Calu3 (cell line): ENCODE data around the gene ZYX. TPM values are rescaled to one million over a fixed set of nuclear protein-coding genes. Genes with fewer than 3 reads are reported as not detected.
"Not testable (repeated sequence)": the region's sequence is repeated elsewhere in the genome, so short reads cannot be mapped to it uniquely, and the experiment has no call there.

ENCODE experiments used
- BruUV-seq: library from RNA; stranded (reverse); fragments of 400-500 nt; replicated peaks from 2 replicates; lab custom pipeline; 2021; lab: Mats Ljungman, UMichigan
- CTCF ChIA-PET: fragments of 300-600 bp; sonication (Branson Sonifier 250); formaldehyde crosslinking; loops from one replicate; lab custom pipeline; 2022; ENCODE audit warnings: antibody characterized with exemption; lab: Charles Lee
- DNase-seq: peaks from one replicate; pipeline ENCODE4 v3.0.0; 2022
- H3K27ac Mint-ChIP-seq: one replicate; pipeline ENCODE4 v1.8.0; 2022; ENCODE audit warnings: mixed read lengths; ENCODE audit not compliant: unreplicated experiment
- H3K27me3 Mint-ChIP-seq: one replicate; pipeline ENCODE4 v1.8.0; 2022; ENCODE audit warnings: mixed read lengths; ENCODE audit not compliant: unreplicated experiment
- H3K36me3 Mint-ChIP-seq: one replicate; pipeline ENCODE4 v1.8.0; 2022; ENCODE audit warnings: mild to moderate bottlenecking, moderate library complexity, mixed read lengths; ENCODE audit not compliant: insufficient read depth, unreplicated experiment
- H3K4me1 Mint-ChIP-seq: one replicate; pipeline ENCODE4 v1.8.0; 2022; ENCODE audit warnings: mild to moderate bottlenecking, low read depth, mixed read lengths; ENCODE audit not compliant: unreplicated experiment
- H3K4me3 Mint-ChIP-seq: one replicate; pipeline ENCODE4 v1.8.0; 2022; ENCODE audit warnings: mild to moderate bottlenecking, low read depth, moderate library complexity, mixed read lengths; ENCODE audit not compliant: unreplicated experiment
- H3K9me3 Mint-ChIP-seq: one replicate; pipeline ENCODE4 v1.8.0; 2022; ENCODE audit warnings: low read depth, mixed read lengths; ENCODE audit not compliant: unreplicated experiment
- intact Hi-C: fragments of 100-400 bp; cut with micrococcal nuclease; formaldehyde crosslinking; loops from one replicate; pipeline ENCODE4 v1.10.0; 2022; ENCODE audit not compliant: unreplicated experiment
- total RNA-seq: library from RNA; stranded (reverse); gene quantifications from 2 replicates; pipeline ENCODE4 v1.2.3, GENCODE V29; 2022
- TF ChIP-seq, protein P1 (sequence below): fragments of 200-600 bp; IDR thresholded peaks from one replicate; pipeline ENCODE4 v1.8.0; 2022; ENCODE audit warnings: antibody characterized with exemption; ENCODE audit not compliant: unreplicated experiment

ZYX gene
- total RNA-seq, 1 experiment from 2014 or later = 114 TPM

DNA sequence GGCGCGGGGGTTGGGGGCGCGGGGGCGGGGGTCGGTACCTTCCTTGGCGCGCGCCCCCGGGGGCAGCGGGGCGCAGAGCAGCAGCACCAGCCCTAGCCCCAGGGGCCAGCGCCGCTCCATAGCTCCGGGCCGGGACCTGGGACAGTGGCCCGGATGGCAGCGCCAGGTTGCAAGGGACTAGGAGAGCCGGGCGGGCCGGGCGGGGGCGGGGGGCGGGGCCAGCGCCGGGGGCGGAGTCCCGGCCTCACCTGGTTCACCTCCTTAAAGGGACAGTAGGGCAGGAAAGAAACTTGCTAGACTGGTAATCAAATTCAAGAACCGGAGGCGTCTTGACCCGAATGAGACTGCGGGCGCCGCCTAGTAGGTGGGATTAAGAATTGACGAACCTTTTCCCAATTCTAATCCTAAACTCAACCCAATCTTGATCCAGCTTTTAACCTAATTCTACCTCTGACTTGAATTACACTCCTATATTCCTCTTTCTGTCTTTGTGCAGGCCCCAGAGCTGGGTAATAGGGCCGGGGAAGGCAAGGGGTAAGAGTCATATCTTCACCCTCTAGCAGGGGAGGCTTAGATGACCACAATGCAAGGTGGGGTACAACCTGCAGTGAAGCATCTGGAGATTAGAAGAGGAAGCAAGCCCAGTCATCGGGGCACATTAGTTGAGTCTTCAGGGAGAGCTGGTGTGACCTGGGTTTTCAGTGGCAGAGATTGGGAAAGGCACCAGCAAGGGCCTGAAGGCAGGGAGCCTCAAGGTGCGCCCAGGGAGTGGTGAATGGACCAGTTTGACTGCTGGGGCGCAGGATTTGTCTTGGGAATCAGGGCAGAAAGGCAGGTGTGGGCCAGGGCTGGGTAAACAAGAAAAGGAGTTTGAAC is 27.8 kb downstream of the ZYX start, which contains the start of gene EPHA1:
Gene EPHA1, minus strand, starts transcription at position 171 of the 876 bp plus-strand sequence. Its CDS starts 51 bp downstream, at position 120.
- peak; percentile 81 for DNase-seq
- Mint-ChIP-seq H3K36me3 (peaks cover 18% of the 10 kb centered on the region), H3K27me3 (no peaks in the 10 kb centered on the region), H3K27ac (peak within 1 kb of the TSS; percentile 81), H3K9me3 (no peaks in the 10 kb centered on the region), H3K4me3 (peak within 1 kb of the TSS; percentile 88), H3K4me1 (peaks cover 20% of the 10 kb centered on the region)
- intact Hi-C loops = loop anchor here (2.0 kb wide), 2 partner anchors 88 to 168 kb away; no protein-coding TSS in a partner anchor
- TF ChIP-seq, protein P1, sequence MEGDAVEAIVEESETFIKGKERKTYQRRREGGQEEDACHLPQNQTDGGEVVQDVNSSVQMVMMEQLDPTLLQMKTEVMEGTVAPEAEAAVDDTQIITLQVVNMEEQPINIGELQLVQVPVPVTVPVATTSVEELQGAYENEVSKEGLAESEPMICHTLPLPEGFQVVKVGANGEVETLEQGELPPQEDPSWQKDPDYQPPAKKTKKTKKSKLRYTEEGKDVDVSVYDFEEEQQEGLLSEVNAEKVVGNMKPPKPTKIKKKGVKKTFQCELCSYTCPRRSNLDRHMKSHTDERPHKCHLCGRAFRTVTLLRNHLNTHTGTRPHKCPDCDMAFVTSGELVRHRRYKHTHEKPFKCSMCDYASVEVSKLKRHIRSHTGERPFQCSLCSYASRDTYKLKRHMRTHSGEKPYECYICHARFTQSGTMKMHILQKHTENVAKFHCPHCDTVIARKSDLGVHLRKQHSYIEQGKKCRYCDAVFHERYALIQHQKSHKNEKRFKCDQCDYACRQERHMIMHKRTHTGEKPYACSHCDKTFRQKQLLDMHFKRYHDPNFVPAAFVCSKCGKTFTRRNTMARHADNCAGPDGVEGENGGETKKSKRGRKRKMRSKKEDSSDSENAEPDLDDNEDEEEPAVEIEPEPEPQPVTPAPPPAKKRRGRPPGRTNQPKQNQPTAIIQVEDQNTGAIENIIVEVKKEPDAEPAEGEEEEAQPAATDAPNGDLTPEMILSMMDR = peak; percentile 73
- no TSS peak for BruUV-seq
- CTCF ChIA-PET = interaction anchor here (0.6 to 1.3 kb wide), 4 partner anchors 29 to 458 kb away, joined by 3 to 12 read pairs (median 4); no protein-coding TSS in a partner anchor

DNA sequence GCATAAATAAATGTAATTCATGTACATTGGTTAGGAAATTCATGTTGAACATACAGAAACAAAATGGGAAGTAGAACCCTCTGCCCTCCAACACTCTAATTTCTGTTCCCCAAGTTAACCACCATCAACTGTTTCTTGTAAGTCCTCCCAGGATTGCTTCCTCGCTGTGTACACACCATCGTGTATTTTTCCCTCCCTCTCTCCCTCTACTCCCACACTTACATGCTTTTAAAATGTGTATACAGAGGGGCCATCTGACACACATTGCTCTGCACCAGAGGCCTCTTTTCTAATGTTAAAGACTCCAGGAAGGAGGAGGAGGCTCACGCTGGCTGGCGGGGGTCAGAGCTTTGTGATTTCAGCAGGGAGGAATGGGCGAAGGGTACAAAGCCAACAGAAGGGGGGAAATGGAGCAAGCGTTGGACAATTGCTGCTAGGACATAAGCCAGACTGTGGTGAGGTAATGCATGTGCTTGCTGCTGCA is 29.4 kb downstream of the ZYX start:
- no TSS peak for BruUV-seq
- no peak overlapping the region for H3K27ac Mint-ChIP-seq
- CTCF ChIA-PET = no interaction called here

DNA sequence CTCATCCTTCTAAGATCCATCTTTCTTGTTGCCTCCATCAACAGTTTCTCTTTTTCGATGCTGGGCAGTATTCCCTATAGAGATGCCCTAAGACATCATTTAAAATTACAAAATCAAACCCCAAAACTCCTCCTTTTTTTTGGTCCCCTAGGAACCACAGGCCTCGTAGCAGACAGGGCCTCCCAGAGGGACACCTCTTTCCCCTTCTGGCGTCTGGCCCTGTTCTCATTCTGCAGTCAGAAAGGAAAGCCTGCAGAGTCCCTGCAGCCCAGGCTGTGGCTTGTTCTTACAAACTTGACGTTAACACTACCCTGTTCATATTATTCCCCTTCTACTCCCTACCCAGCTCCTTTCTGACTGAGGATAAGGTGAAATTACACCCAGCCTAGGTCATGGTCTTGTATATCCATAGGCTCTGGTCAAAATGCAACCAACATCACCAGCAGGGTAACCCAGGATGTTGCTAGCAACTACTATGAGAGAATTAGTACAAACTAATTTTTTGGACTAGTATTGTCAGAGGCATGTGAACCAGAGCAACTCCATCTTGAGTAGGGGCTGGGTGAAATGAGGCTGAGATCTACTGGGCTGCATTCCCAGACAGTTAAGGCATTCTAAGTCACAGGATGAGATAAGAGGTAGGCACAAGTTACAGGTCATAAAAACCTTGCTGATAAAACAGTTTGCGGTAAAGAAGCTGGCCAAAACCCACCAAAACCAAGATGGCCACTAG is 31.0 kb downstream of the ZYX start:
- CTCF ChIA-PET = no interaction called here
- TF ChIP-seq, protein P1 = no peak
- peaks cover 18% of the 10 kb centered on the region for H3K36me3 Mint-ChIP-seq
- H3K4me1 Mint-ChIP-seq = peaks cover 38% of the 10 kb centered on the region
- no peak for DNase-seq
- H3K4me3 Mint-ChIP-seq = no peak overlapping the region
- H3K9me3 Mint-ChIP-seq = no peaks in the 10 kb centered on the region
- no peaks in the 10 kb centered on the region for H3K27me3 Mint-ChIP-seq
- no TSS peak for BruUV-seq
- no peak overlapping the region for H3K27ac Mint-ChIP-seq
- intact Hi-C loops = no loop called here

More for the DNA sequence above, 29.4 kb downstream of the ZYX start:
- Mint-ChIP-seq H3K36me3 (peaks cover 18% of the 10 kb centered on the region), H3K9me3 (no peaks in the 10 kb centered on the region), H3K4me1 (peaks cover 32% of the 10 kb centered on the region), H3K27me3 (no peaks in the 10 kb centered on the region), H3K4me3 (no peak overlapping the region)
- TF ChIP-seq, protein P1 = no peak
- DNase-seq = no peak
- intact Hi-C loops = no loop called here

DNA sequence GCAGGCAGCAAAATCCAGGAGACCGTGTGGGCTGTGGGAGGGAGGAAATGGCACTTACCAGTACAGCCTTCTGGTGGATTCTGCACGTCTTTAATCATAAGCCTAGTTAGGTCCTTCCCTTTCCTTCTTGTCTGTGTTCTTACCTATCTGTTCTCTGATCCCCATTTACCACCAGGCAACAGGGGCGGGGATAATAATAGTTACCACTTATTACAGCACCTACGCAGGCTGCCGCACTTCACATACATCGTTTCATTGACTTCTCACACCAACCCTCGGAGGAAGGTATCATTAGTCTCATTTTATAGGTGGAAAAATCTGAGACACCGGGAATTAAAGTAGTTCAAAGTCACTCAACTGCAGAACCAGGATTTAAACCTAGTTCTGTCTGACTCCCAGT is 32.0 kb downstream of the ZYX start:
- Mint-ChIP-seq H3K27ac (no peak overlapping the region), H3K4me1 (peaks cover 28% of the 10 kb centered on the region), H3K4me3 (no peak overlapping the region), H3K36me3 (peaks cover 9% of the 10 kb centered on the region), H3K27me3 (no peaks in the 10 kb centered on the region), H3K9me3 (no peaks in the 10 kb centered on the region)
- DNase-seq = no peak
- intact Hi-C loops = no loop called here
- CTCF ChIA-PET = no interaction called here
- no TSS peak for BruUV-seq
- TF ChIP-seq, protein P1 = no peak

DNA sequence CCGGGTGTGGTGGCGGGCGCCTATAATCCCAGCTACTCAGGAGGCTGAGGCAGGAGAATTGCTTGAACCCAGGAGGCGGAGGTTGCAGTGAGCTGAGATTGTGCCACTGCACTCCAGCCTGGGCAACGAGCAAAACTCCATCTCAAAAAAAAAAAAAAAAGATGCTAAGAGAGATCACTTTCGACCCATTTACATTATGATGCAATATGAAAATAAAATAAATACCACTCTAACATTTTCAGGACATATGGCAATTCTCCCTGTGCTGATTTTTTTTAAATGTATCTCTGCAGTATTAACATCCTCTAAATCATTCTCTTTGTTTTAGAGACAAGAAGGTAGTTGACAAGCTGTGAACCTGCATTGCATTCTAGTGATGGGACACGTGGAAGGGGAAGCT is 34.1 kb downstream of the ZYX start:
- DNase-seq, H3K27ac Mint-ChIP-seq, H3K9me3 Mint-ChIP-seq, intact Hi-C loops, BruUV-seq, H3K27me3 Mint-ChIP-seq, H3K36me3 Mint-ChIP-seq: not testable (repeated sequence)
- Mint-ChIP-seq H3K4me3 (peak overlapping the region; percentile 61), H3K4me1 (peaks cover 37% of the 10 kb centered on the region)
- CTCF ChIA-PET = interaction anchor here (0.6 to 0.7 kb wide), 2 partner anchors 89 to 136 kb away, joined by 4 to 6 read pairs; no protein-coding TSS in a partner anchor
